ENCODE measurements around the gene NECTIN4.

DNA sequence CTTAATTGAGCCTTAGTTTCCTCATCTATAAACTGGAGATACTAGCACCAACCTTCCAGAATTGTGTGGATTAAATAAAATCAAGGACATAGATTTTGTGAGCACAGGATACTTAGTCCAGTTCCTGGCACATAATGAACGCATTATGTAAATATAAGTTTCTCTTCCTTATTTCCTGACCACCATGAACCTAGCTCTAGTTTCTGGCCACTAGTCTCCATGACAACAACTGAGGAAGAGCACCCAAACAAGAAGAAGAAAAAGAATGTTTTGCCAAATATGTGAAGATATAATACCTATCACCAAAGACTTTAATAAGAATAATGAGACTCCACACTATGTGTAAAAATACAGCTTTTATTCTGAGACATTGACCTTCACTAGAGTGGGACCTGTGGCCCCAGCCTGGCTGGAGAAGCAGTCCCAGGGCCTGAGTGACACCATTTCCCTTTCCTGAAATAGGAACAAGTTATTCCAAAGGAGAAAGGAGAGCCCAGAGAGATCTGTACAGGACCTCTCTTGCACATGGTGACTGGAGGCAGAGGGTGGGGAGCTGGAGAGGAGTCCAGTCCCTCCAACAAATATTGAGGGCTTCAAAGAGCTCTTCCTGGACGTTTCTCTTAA lies 42.6 kb downstream of the NECTIN4 start:
- TF ChIP-seq, protein P1, sequence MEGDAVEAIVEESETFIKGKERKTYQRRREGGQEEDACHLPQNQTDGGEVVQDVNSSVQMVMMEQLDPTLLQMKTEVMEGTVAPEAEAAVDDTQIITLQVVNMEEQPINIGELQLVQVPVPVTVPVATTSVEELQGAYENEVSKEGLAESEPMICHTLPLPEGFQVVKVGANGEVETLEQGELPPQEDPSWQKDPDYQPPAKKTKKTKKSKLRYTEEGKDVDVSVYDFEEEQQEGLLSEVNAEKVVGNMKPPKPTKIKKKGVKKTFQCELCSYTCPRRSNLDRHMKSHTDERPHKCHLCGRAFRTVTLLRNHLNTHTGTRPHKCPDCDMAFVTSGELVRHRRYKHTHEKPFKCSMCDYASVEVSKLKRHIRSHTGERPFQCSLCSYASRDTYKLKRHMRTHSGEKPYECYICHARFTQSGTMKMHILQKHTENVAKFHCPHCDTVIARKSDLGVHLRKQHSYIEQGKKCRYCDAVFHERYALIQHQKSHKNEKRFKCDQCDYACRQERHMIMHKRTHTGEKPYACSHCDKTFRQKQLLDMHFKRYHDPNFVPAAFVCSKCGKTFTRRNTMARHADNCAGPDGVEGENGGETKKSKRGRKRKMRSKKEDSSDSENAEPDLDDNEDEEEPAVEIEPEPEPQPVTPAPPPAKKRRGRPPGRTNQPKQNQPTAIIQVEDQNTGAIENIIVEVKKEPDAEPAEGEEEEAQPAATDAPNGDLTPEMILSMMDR (IDR thresholded peaks at IDR 0.05), result no peak
- no peak for TF ChIP-seq ZFX (IDR thresholded peaks at IDR 0.05; ENCODE audit: borderline replicate concordance)
